Progenitor cell of endocrine pancreas (in vitro differentiated cells): ENCODE results near the gene UBR3. TPM values are rescaled to one million over a fixed set of nuclear protein-coding genes. Genes with fewer than 3 reads are reported as not detected.
A peak's percentile ranks its signal among the peaks of the same experiment; 100 is the strongest.

Experiments used
- DNase-seq: peaks from one replicate; pipeline ENCODE4 v3.0.0; 2021; ENCODE audit warnings: low spot score; ENCODE audit not compliant: unreplicated experiment
- H3K27ac Mint-ChIP-seq: 2 replicates; pipeline ENCODE4 v1.8.0; 2021; ENCODE audit warnings: mild to moderate bottlenecking, moderate library complexity, mixed read lengths
- H3K27me3 Mint-ChIP-seq: 2 replicates; pipeline ENCODE4 v1.8.0; 2021; ENCODE audit warnings: mixed read lengths
- H3K36me3 Mint-ChIP-seq: 2 replicates; pipeline ENCODE4 v1.8.0; 2022; ENCODE audit warnings: mixed read lengths; ENCODE audit not compliant: insufficient read depth
- H3K4me1 Mint-ChIP-seq: 2 replicates; pipeline ENCODE4 v1.8.0; 2021; ENCODE audit warnings: low read depth, mixed read lengths
- H3K4me3 Mint-ChIP-seq: 2 replicates; pipeline ENCODE4 v1.8.0; 2021; ENCODE audit warnings: low read depth, mild to moderate bottlenecking, moderate library complexity, mixed read lengths
- H3K9me3 Mint-ChIP-seq: 2 replicates; pipeline ENCODE4 v1.8.0; 2021; ENCODE audit warnings: low read depth, mixed read lengths
- CTCF ChIP-seq: fragments of 200-600 bp; sonication (generic); IDR thresholded peaks from one replicate; pipeline ENCODE4 v1.5.0; 2021; ENCODE audit warnings: antibody characterized with exemption, mild to moderate bottlenecking; ENCODE audit not compliant: unreplicated experiment
- total RNA-seq: library from RNA; stranded (reverse); gene quantifications from 2 replicates; pipeline ENCODE4 v1.2.1, GENCODE V29; 2021

UBR3 gene
- total RNA-seq, 1 donor from 2014 or later: 36.9 TPM

- TF ChIP-seq CTCF: peak; percentile 95
- H3K9me3 Mint-ChIP-seq: no peaks in the 10 kb centered on the region
- no peaks in the 10 kb centered on the region for H3K27me3 Mint-ChIP-seq
- H3K4me3 Mint-ChIP-seq: peak within 1 kb of the TSS; percentile 76
- DNase-seq: peak; percentile 83
- H3K27ac Mint-ChIP-seq: peak within 1 kb of the TSS; percentile 94
- peaks cover 4% of the 10 kb centered on the region for H3K36me3 Mint-ChIP-seq
- peaks cover 19% of the 10 kb centered on the region for H3K4me1 Mint-ChIP-seq
Observed at GRCh38 chr2:169824373-169825333, 2.6 kb upstream of the UBR3 start, which contains the start of gene METTL5. Gene METTL5 (minus strand): TSS chr2:169824905. CDS start chr2:169824597, 308 bp downstream.

GRCh38 chr2:169828141-169828811 is 1.0 kb downstream of the UBR3 start:
- DNase-seq: no peak
- peak overlapping the region; percentile 94 for H3K4me3 Mint-ChIP-seq
- no peak for TF ChIP-seq CTCF
- H3K27ac Mint-ChIP-seq: peak overlapping the region; percentile 95
- H3K27me3 Mint-ChIP-seq: no peaks in the 10 kb centered on the region
- peaks cover 4% of the 10 kb centered on the region for H3K36me3 Mint-ChIP-seq
- peaks cover 14% of the 10 kb centered on the region for H3K4me1 Mint-ChIP-seq
- no peaks in the 10 kb centered on the region for H3K9me3 Mint-ChIP-seq

- Mint-ChIP-seq H3K4me1 (no peaks in the 10 kb centered on the region), H3K4me3 (no peak overlapping the region), H3K36me3 (peaks cover 4% of the 10 kb centered on the region), H3K27ac (no peak overlapping the region), H3K9me3 (no peaks in the 10 kb centered on the region), H3K27me3 (no peaks in the 10 kb centered on the region)
- no peak for TF ChIP-seq CTCF
- no peak for DNase-seq
Observed at GRCh38 chr2:169834401-169834800, 7.1 kb downstream of the UBR3 start.

- no peak for DNase-seq
- no peak overlapping the region for H3K27ac Mint-ChIP-seq
- H3K36me3 Mint-ChIP-seq: peaks cover 13% of the 10 kb centered on the region
- no peak overlapping the region for H3K4me3 Mint-ChIP-seq
- TF ChIP-seq CTCF: no peak
- H3K27me3 Mint-ChIP-seq: no peaks in the 10 kb centered on the region
- H3K4me1 Mint-ChIP-seq: peaks cover 8% of the 10 kb centered on the region
- no peaks in the 10 kb centered on the region for H3K9me3 Mint-ChIP-seq
Observed at GRCh38 chr2:169838743-169839489, 11.7 kb downstream of the UBR3 start.
